H1 (cell line): ENCODE data around the gene OLFML2A. TPM values are rescaled to one million over a fixed set of nuclear protein-coding genes. Genes with fewer than 3 reads are reported as not detected.

Source experiments
- BACH1 ChIP-seq: IDR thresholded peaks from 2 replicates; pipeline ENCODE4 v1.6.1; 2012; ENCODE audit warnings: low read length, improper control_type of control experiment
- CBX8 ChIP-seq: fragments of 300-800, 300-1000 bp; sonication (generic); IDR thresholded peaks from 2 replicates; pipeline ENCODE4 v1.7.1; 2016; ENCODE audit warnings: low read depth, low read length, borderline replicate concordance
- EGR1 ChIP-seq: IDR thresholded peaks from 2 replicates; pipeline ENCODE4 v1.6.1; 2011; ENCODE audit warnings: low read depth, low read length, borderline replicate concordance
- EZH2 ChIP-seq: fragments of 200-600 bp; sonication (generic); IDR thresholded peaks from 2 replicates; pipeline ENCODE4 v1.7.1; 2012; ENCODE audit warnings: low read depth, mild to moderate bottlenecking, moderate library complexity, low read length, inconsistent platforms; ENCODE audit not compliant: severe bottlenecking
- GTF2F1 ChIP-seq: IDR thresholded peaks from 2 replicates; pipeline ENCODE4 v1.6.1; 2012; ENCODE audit warnings: low read depth, low read length, improper control_type of control experiment, borderline replicate concordance
- polyA plus RNA-seq, 7 experiments: library from polyadenylated mRNA; depleted of rRNA in 3 of 7; stranded (reverse) in 5 of 7; unstranded in 2 of 7; fragments of >200 nt in 5 of 7; fragments of 200-250 nt in 2 of 7; gene quantifications; 1 replicate in 5 of 7; 2 replicates in 1 of 7; 4 replicates in 1 of 7; pipeline versions ENCODE4 v1.2.1 to v1.2.3, GENCODE V29; 2011 to 2013; ENCODE audit warnings: missing spikeins in 2 of 7, mixed read lengths in 2 of 7
- total RNA-seq: library from RNA; stranded (reverse); fragmentation: NEBNext Ultra II Directional; extraction: Animal tissue kit (Norgen Biotek cat#: 25700); gene quantifications from 2 replicates; pipeline ENCODE4 v1.2.1, GENCODE V29; 2021
- TF ChIP-seq, protein P1 (sequence below): IDR thresholded peaks from 2 replicates; pipeline ENCODE4 v1.6.1; 2012; ENCODE audit warnings: low read length, inconsistent platforms

Gene OLFML2A
- total and polyA plus RNA-seq, 2 of the 8 experiments (the other 6 are each of a cell fraction or from before 2014, with no cell fraction given) = 7.8 to 11.5 TPM

DNA sequence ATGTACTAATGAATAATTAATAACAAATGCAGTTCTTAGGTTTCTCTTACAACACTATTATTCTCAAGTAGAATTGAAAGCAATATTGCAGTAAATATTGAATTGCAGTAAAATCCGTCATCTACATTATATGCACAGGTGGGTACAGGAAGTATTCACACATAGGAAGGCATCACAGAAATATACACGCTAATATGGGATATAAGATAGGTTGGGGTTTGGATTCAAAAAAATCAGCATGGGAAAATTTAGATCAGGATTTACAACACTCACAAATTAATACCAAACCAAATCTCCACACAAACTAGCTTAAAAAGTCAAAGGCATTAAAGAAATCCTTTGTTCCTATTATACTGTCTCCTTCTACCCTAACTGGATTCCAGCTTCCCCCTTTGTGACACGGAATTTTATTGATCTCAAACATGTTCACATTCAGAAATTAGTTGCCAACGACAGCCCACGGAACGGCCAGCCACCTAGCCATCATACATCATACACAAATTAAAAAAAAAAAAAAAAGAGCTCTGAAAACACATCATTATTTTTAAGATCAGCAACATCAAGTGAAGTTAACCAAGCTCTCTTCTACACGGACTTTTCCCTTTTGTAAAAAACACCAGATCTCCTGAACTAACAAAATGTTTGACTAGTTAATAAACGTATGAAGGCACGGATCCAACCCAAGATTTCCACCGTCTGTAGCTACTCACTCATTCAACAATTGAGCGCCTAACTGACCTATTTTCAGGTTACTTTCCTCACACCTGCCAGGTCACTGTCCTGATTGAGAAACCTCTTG, 8.0 kb upstream of the OLFML2A start (continued):
- TF ChIP-seq, protein P1, sequence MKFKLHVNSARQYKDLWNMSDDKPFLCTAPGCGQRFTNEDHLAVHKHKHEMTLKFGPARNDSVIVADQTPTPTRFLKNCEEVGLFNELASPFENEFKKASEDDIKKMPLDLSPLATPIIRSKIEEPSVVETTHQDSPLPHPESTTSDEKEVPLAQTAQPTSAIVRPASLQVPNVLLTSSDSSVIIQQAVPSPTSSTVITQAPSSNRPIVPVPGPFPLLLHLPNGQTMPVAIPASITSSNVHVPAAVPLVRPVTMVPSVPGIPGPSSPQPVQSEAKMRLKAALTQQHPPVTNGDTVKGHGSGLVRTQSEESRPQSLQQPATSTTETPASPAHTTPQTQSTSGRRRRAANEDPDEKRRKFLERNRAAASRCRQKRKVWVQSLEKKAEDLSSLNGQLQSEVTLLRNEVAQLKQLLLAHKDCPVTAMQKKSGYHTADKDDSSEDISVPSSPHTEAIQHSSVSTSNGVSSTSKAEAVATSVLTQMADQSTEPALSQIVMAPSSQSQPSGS = no peak
- TF ChIP-seq EGR1 (no peak), BACH1 (no peak), EZH2 (no peak), GTF2F1 (no peak), CBX8 (no peak)
